Suppressor macrophage treated with lipopolysaccharide for 4 hours (primary cell): Measurements from ENCODE around the gene BEAN1.

Experiments used
- DNase-seq: peaks from one replicate; pipeline ENCODE4 v3.0.0-alpha.2; 2020

BEAN1 gene

DNA sequence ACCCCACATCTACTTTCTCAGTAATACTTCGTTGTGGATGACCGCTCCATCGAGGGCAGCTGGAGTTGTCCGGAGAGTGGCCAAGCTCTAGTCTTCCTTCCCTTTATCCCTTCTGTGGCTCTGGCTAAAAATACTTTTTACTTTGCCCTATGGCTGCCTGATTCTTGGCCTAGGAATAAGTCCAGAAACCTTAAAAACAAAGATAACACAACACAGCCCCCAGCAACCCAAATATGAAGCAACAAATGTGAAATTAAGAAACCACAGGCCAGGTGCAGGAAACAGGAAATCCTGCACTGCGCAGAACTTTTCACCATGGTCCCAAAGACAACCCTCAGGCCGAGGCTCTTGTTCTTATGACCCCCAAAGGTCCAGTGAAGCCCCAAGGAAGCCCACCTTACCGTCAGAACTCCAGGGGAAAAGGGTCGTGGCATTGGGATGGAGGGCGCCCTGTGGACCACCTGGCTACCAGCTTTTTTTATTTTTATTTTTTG lies 96.8 kb downstream of the BEAN1 start:
- peak; percentile 18 for DNase-seq

DNA sequence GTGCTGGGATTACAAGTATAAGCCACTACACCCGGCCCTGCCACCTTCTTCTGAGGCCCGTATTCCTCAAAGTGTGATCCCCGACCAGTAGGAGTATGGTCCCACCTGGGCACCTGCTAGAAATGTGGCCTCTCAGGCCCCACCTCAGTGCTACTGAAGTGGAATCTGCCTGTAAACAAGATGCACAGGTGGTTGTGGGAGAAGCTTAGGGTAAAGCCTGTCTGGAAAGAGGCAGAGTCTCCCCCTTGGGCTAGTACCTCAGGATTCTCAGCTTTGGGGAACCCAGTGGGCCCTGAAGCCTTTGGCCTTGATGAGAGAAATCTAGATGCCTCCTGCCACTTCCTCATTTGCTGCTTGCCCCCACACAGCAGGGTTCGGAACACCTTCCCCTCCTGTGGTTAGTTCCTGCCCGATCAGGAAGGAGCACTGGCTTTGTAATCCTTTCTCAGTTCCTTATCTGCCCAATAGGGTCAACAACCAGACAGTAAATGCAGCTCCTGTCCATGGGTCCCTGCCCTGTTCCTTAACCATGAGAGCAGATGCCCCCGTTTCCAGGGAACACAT lies 97.6 kb downstream of the BEAN1 start:
- DNase-seq, result peak; percentile 76

DNA sequence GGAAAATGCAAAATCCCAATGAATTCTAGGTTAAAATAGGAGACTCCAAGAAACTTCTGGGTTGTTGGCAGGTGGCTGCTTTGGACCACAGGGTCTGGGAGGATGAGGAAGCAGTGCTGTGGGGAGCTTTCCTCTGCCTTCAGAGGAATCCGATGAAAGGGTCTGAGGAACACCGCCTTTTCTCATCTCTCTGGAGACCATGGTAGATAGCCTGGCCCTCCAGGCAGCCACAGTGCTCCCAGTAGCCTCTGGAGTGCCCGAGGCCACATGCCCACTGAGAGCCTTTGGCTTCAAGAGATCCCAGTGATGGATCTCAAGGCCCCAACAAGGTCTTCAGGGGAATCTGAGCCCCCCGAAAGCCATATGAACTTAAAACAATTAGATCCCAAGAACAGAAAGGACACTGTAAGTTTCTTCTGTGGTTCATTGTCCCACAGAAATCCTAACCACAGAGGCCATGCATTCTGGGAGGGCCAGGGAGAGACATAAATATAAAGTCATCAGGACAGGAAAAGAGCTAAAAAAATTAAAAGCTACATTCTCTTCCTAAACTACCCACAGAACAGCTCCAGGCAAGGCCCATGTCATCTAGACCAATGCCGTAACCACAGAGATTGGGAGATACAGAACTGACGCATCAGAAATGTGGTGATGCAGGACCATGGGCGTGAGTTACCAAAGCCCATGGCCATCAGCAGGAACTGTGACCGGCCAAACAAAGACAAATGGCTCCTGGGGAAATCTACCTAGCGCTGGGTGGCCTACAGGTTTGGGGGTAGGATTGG lies 98.5 kb downstream of the BEAN1 start:
- peak; percentile 81 for DNase-seq

DNA sequence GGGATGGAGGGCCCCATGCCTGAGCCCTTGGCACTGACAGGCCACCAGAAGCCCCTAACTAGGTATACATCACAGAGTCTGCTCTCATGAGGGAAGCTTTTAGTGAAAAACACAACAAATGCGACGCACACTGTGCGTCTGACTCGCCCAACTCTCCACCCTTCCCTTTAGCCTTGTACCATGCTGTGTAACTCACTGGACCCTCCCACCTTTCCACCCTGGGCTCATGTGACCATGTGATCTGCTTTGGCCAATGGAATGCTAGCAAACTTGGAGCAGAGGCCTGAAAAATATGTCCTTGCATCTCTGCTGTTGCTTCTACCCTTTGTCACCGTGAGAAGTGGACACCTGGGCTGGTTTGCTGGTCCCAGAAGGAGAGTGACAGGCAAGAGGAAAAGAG lies 101.2 kb downstream of the BEAN1 start:
- no peak for DNase-seq

DNA sequence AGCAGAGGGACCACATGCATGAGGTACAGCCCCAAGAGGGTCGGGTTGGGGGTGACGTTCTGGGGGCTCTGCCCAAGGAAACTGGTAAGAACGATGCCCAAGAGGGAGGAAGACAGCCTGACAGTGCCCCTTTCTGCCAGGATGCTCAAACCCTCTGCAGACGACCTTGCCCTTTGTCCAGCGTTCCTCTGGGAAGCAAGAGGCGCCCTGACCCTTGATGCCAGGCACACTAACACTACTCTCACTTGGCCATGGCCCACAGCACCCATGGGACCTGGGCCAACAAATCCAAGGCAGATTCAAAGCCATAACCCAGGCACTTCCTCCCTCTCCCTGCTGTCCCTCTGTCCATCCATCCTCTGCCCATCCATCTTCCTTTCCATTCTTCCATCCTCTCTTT lies 102.4 kb downstream of the BEAN1 start:
- no peak for DNase-seq
